Panc1 (cell line): ENCODE measurements around the gene SEMA4B. TPM values are rescaled to one million over a fixed set of nuclear protein-coding genes. Genes with fewer than 3 reads are reported as not detected.
A peak's percentile ranks its signal among the peaks of the same experiment; 100 is the strongest.

ENCODE experiments used
- ATAC-seq: fragments of 200-7000 bp; cut with Tn5 transposase; 2 replicates; pipeline ENCODE4 v1.9.1; 2020; ENCODE audit warnings: mild to moderate bottlenecking, moderate library complexity
- BruUV-seq: library from RNA; stranded (reverse); fragments of 400-500 nt; replicated peaks from 2 replicates; lab custom pipeline; 2021; lab: Mats Ljungman, UMichigan
- CTCF ChIA-PET: fragments of 300-600 bp; sonication (Branson Sonifier 250); formaldehyde crosslinking; loops from one replicate; lab custom pipeline; 2022; ENCODE audit warnings: antibody characterized with exemption; lab: Charles Lee
- POLR2A ChIA-PET: fragments of 300-600 bp; sonication (Branson Sonifier 250); formaldehyde crosslinking; loops from one replicate; lab custom pipeline; 2022; ENCODE audit warnings: antibody characterized with exemption; lab: Charles Lee
- DNase-seq: peaks from one replicate; pipeline ENCODE4 v3.0.0-alpha.2; 2010; ENCODE audit warnings: low read depth, low spot score
- H3K27ac ChIP-seq: 2 replicates; pipeline ENCODE4 v1.5.1; 2011; ENCODE audit warnings: mild to moderate bottlenecking, low read length, inconsistent platforms
- H3K27me3 ChIP-seq: fragments of 200-500 bp; sonication (Bioruptor generic); 2 replicates; pipeline ENCODE4 v1.6.0; 2014; ENCODE audit warnings: low read length, inconsistent platforms; ENCODE audit not compliant: control insufficient read depth, insufficient read depth
- H3K36me3 ChIP-seq: fragments of 200-500 bp; sonication (Bioruptor generic); 2 replicates; pipeline ENCODE4 v1.5.1; 2014; ENCODE audit warnings: inconsistent platforms, mild to moderate bottlenecking, low read length, moderate library complexity; ENCODE audit not compliant: control insufficient read depth, insufficient read depth
- H3K4me1 ChIP-seq: 2 replicates; pipeline ENCODE4 v1.5.1; 2011; ENCODE audit warnings: inconsistent platforms, mild to moderate bottlenecking, low read length, moderate library complexity; ENCODE audit not compliant: control insufficient read depth, insufficient read depth
- H3K4me3 ChIP-seq, 2 experiments: 2 replicates each; pipeline ENCODE4 v1.5.1; 2011 to 2012; ENCODE audit warnings: low read depth in 2 of 2, low read length in 2 of 2, mild to moderate bottlenecking in 2 of 2, inconsistent platforms in 1 of 2, moderate library complexity in 1 of 2
- H3K9me3 ChIP-seq: fragments of 200-500 bp; sonication (Bioruptor generic); 2 replicates; pipeline ENCODE4 v1.5.1; 2014; ENCODE audit warnings: low read depth, mild to moderate bottlenecking, inconsistent platforms, low read length, moderate library complexity; ENCODE audit not compliant: control insufficient read depth, insufficient read depth
- CTCF ChIP-seq: fragments of 450-650 bp; IDR thresholded peaks from 2 replicates; pipeline ENCODE4 v1.5.1; 2017; ENCODE audit warnings: mild to moderate bottlenecking
- POLR2AphosphoS5 ChIP-seq: IDR thresholded peaks from 2 replicates; pipeline ENCODE4 v1.6.1; 2012; ENCODE audit warnings: mild to moderate bottlenecking, low read depth, low read length, moderate library complexity
- REST ChIP-seq, 2 experiments: IDR thresholded peaks; 2 replicates each; pipeline ENCODE4 v1.6.1; 2011 to 2012; ENCODE audit warnings: low read depth in 2 of 2, control low read depth in 1 of 2, low read length in 1 of 2, mild to moderate bottlenecking in 1 of 2, moderate library complexity in 1 of 2; ENCODE audit not compliant: insufficient read depth in 1 of 2
- SIN3A ChIP-seq: IDR thresholded peaks from 2 replicates; pipeline ENCODE4 v1.6.1; 2012; ENCODE audit warnings: low read depth, mild to moderate bottlenecking, low read length, moderate library complexity, borderline replicate concordance; ENCODE audit not compliant: insufficient read depth
- TCF7L2 ChIP-seq: IDR thresholded peaks from 2 replicates; pipeline ENCODE4 v1.6.1; 2011; ENCODE audit warnings: mild to moderate bottlenecking, low read depth, low read length, inconsistent platforms
- in situ Hi-C: cut with HindIII; loops from 2 replicates; pipeline ENCODE4 v1.10.0; 2016; ENCODE audit warnings: low sequenced_read_pairs, low pct_unique_long_range_greater_than_20kb
- intact Hi-C: fragments of 100-400 bp; cut with micrococcal nuclease; formaldehyde crosslinking; loops from one replicate; pipeline ENCODE4 v1.10.0; 2022; ENCODE audit not compliant: unreplicated experiment
- total RNA-seq: library from RNA; stranded (reverse); gene quantifications from one replicate; pipeline ENCODE4 v1.2.1, GENCODE V29; 2021; ENCODE audit not compliant: unreplicated experiment

SEMA4B gene
- total RNA-seq, 1 experiment from 2014 or later = 600 TPM

GRCh38 chr15:90213122-90213817, 12.1 kb downstream of the SEMA4B start:
- Histone ChIP-seq H3K27me3 (no peaks in the 10 kb centered on the region), H3K4me1 (peaks cover 96% of the 10 kb centered on the region), H3K36me3 (peaks cover 22% of the 10 kb centered on the region), H3K27ac (peak overlapping the region; percentile 100), H3K9me3 (no peaks in the 10 kb centered on the region), H3K4me3 (peak overlapping the region in 1 of 2 experiments; percentile 100; a peak in 2 of 4 replicates)
- ChIA-PET POLR2A (interaction anchor here (0.7 kb wide), 1 partner anchor 437 kb away, joined by 9 read pairs; no protein-coding TSS in a partner anchor), CTCF (interaction anchor here (0.6 kb wide), 1 partner anchor 626 kb away, joined by 3 read pairs; no protein-coding TSS in a partner anchor)
- TF ChIP-seq CTCF (no peak), POLR2AphosphoS5 (peak; percentile 25), REST (IDR thresholded peaks at IDR 0.05; ENCODE audit: insufficient read depth in 1 of 2, low read depth in 2 of 2, low read length in 1 of 2) (no peak), TCF7L2 (peak; percentile 81), SIN3A (no peak)
- no TSS peak for BruUV-seq
- peak; percentile 21 for ATAC-seq
- in situ Hi-C loops = loop anchor here (10.0 kb wide), 1 partner anchor 48 kb away; no protein-coding TSS in a partner anchor
- no peak for DNase-seq
- intact Hi-C loops = no loop called here

- no peak overlapping the region for H3K4me3 ChIP-seq
- no peaks in the 10 kb centered on the region for H3K27me3 ChIP-seq
- TF ChIP-seq CTCF (no peak), POLR2AphosphoS5 (no peak), SIN3A (no peak)
- intact Hi-C loops (no loop called here), in situ Hi-C loops (loop anchor here (10.0 kb wide), 1 partner anchor 49 kb away; no protein-coding TSS in a partner anchor)
- peaks cover 96% of the 10 kb centered on the region for H3K4me1 ChIP-seq
- peak overlapping the region; percentile 100 for H3K27ac ChIP-seq
- POLR2A ChIA-PET = interaction anchor here (0.7 to 0.9 kb wide), 4 partner anchors 51 to 437 kb away, joined by 3 to 9 read pairs (median 6); no protein-coding TSS in a partner anchor
- no peaks in the 10 kb centered on the region for H3K9me3 ChIP-seq
- H3K36me3 ChIP-seq = peaks cover 22% of the 10 kb centered on the region
- peak; percentile 3 for ATAC-seq
- BruUV-seq = no TSS peak
- CTCF ChIA-PET = interaction anchor here (0.7 kb wide), 1 partner anchor 296 kb away, joined by 5 read pairs; no protein-coding TSS in a partner anchor
- DNase-seq = no peak
Observed at GRCh38 chr15:90213818-90214204, 12.7 kb downstream of the SEMA4B start.
